ENCODE data around the gene TMEM72.

DNA sequence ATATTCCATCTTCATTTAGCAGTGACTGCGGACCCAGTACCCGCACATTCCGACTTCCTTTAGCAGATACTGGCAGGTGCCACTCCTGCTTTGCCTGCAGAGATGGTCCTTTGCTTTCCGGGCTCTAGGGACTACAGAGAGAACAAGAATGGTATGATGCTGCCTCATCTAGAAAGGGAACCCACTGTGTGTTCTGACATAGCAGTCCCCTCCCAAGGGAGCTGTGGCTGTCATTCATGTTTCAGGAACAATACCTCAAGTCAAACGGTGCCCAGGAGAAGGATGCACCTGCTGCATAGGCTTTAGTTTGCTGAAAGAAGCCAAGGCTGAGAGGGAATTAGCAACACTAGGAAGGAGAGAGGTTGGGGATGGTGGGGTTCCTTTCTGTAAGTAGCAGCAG lies 15.9 kb upstream of the TMEM72 start:
- TF ChIP-seq, protein P1, sequence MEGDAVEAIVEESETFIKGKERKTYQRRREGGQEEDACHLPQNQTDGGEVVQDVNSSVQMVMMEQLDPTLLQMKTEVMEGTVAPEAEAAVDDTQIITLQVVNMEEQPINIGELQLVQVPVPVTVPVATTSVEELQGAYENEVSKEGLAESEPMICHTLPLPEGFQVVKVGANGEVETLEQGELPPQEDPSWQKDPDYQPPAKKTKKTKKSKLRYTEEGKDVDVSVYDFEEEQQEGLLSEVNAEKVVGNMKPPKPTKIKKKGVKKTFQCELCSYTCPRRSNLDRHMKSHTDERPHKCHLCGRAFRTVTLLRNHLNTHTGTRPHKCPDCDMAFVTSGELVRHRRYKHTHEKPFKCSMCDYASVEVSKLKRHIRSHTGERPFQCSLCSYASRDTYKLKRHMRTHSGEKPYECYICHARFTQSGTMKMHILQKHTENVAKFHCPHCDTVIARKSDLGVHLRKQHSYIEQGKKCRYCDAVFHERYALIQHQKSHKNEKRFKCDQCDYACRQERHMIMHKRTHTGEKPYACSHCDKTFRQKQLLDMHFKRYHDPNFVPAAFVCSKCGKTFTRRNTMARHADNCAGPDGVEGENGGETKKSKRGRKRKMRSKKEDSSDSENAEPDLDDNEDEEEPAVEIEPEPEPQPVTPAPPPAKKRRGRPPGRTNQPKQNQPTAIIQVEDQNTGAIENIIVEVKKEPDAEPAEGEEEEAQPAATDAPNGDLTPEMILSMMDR (conservative IDR thresholded peaks at IDR 0.05): no peak
- no peak for TF ChIP-seq EZH2 (IDR thresholded peaks at IDR 0.05; ENCODE audit: low read depth)
